DMS53 (cell line): ENCODE results near the gene C1QC.

Source experiments
- DNase-seq: peaks from one replicate; lab custom pipeline; 2025; lab: John Stamatoyannopoulos, UW

The C1QC gene

GRCh38 chr1:22643381-22643780 is at the start of gene C1QC:
TSS of gene C1QC (plus strand) at chr1:22643633. CDS start at chr1:22644024, 391 bp downstream.
- DNase-seq: no peak

GRCh38 chr1:22594396-22594795 is 49.0 kb upstream of the C1QC start:
- no peak for DNase-seq

- DNase-seq: no peak
Measured at GRCh38 chr1:22595108-22595507, 48.3 kb upstream of the C1QC start.

GRCh38 chr1:22597301-22597965 is 46.0 kb upstream of the C1QC start:
- no peak for DNase-seq

- no peak for DNase-seq
Measured at GRCh38 chr1:22597996-22598395, 45.4 kb upstream of the C1QC start.

DNA sequence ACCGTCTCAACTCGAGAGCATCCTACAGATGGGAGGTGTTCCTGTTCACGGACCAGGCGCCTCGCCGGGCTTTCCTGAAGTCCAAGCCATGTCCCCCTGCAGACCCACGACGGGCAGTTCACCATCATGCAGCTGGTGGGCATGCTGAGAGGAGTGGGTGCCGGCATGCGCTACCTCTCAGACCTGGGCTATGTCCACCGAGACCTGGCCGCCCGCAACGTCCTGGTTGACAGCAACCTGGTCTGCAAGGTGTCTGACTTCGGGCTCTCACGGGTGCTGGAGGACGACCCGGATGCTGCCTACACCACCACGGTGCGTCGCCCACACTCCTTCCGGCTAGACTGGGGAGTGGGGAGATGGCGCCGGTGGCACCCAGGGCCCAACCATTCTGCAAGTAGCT is 44.7 kb upstream of the C1QC start:
- no peak for DNase-seq

- DNase-seq: peak; percentile 94
Measured at GRCh38 chr1:22600071-22600816, 43.2 kb upstream of the C1QC start.

DNA sequence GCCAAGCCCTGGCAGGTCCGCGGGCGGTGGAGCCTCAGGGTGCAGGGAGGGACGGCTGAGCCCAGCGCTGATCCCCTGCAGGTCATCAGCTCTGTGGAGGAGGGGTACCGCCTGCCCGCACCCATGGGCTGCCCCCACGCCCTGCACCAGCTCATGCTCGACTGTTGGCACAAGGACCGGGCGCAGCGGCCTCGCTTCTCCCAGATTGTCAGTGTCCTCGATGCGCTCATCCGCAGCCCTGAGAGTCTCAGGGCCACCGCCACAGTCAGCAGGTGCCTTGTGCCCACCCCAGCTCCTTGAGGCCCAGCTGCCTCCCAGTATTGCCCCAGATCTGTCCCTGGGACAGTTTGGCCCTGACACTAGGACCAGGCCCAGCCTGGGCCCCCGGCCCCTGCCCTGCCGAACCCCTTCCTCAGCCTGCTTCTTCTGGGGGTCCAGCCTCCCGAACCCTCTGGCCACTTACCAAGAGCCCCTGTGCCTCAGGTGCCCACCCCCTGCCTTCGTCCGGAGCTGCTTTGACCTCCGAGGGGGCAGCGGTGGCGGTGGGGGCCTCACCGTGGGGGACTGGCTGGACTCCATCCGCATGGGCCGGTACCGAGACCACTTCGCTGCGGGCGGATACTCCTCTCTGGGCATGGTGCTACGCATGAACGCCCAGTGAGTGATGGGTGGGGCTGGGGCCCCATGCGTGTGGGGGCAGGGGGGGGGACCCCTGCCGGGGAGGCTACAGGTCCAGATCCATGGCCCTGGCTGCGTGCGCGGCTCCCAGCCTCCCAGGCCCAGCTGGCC is 42.4 kb upstream of the C1QC start:
- DNase-seq: no peak

- DNase-seq: no peak
Measured at GRCh38 chr1:22601610-22602009, 41.8 kb upstream of the C1QC start.

DNA sequence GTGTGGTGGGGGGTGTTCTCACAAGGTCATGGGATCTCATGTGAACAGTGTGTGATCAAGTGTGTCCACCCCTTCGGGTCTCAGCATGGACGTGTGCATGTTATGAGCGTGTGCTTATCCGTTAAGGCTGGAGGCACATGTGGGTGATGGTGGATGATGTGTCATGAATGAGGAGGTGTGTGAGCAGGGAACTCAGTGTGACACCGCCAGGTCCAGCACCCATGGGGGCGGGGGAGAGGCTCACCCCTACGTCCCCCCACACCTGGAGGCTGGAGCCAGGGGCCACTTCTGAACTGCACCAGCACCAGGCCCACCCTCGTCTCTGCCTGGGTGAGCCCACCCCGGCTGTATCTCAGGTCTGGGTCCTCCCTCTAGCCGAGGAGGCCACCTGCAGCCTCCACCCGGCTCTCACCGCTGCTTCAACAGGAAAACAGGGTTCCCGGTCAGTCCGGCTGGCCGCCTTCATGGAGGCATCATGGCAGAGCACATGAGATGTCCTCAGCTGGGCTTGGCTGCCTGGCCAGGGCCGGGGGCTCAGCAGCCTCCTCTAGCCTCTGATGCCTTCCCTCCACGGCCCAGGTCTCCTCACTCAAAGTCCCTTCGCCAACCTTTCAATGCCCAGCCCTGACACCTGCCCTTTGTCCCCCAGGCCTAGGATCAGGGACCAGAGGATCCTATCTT is 41.2 kb upstream of the C1QC start:
- no peak for DNase-seq

- no peak for DNase-seq
Measured at GRCh38 chr1:22606161-22606560, 37.3 kb upstream of the C1QC start.

- no peak for DNase-seq
Measured at GRCh38 chr1:22607154-22607553, 36.3 kb upstream of the C1QC start.

DNA sequence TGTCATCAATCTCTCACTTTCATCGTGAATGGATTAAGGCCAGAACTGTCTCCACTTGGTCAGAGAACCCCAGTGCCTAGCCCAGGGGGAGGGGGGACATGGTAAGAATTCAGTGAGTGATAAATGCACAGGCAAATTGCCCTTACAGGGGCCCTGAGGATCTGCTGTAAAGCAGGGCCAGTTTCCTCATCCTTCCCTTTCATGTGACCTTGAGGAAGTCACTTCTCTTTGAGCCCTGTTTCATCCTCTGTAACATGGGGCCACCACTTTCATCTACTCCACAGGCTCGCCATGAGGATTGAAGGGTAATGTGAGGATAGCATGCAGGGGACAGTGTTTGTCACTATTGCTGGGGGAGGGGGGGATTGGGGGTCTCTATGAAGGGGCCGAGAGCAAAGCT is 35.1 kb upstream of the C1QC start:
- no peak for DNase-seq

DNA sequence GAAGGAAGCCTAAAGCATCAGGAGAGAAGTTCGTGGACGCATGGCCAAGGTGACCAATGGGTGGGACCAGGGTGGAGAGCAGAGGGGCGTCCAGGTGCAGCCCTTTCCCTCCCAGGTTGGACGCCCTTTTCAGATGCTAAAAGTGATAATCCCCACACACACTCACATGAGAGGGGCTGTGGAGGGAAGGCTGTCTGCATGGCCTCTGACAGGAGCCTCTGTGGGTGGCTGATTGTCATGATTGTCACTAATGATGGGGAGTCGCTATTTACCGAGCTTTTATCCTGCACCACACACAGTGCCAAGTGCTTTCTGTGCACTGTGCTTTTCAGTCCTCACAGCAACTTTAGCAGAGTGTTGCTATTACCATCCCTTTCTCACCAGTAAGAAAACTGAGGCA is 34.1 kb upstream of the C1QC start:
- DNase-seq: no peak

GRCh38 chr1:22611530-22611947 is 31.9 kb upstream of the C1QC start:
- DNase-seq: peak; percentile 43

GRCh38 chr1:22612671-22613571 is 30.5 kb upstream of the C1QC start:
- DNase-seq: peak; percentile 73

DNA sequence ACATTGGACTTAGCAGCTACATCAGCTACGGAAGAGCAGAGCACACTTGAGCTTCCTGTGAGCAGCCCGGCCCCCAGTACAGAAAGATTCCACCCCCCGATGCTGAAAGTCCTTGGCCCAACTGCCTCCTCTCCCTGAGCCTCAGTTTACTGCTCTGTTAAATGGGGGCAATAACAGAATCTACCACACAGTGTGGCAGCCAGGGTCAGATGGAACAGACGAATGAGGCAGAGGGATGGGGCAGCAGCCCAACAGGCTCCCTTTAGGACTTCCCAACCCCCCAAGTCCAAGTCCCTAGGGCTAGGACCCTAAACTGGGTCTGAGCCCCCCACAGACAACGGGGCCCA is 29.9 kb upstream of the C1QC start:
- no peak for DNase-seq

GRCh38 chr1:22613951-22614350 is 29.5 kb upstream of the C1QC start:
- DNase-seq: peak; percentile 23

GRCh38 chr1:22615886-22616285 is 27.5 kb upstream of the C1QC start:
- DNase-seq: no peak

- no peak for DNase-seq
Measured at GRCh38 chr1:22616571-22616970, 26.9 kb upstream of the C1QC start.

DNA sequence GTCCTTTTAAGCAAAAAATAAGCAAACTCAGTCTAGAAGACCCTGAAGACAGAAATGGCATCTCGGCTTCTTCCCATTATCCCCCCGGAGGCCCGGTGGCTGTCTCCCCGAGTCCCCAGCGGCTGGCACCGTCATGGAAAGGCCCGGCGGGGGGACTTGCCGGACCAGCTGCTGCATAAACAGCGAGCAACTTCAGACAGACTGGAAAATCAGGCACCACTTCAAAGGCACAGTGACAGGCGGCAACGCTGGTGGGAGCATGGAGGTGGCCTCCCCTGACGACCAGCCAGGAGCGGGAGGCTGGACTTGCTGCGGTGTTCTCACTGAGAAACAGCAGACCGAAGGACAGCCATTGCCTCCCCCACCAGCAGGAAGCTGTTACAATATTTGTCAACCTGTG is 25.4 kb upstream of the C1QC start:
- DNase-seq: peak; percentile 43
